T-helper 17 cell (primary cell): ENCODE data around the gene IFT22. TPM values are rescaled to one million over a fixed set of nuclear protein-coding genes. Genes with fewer than 3 reads are reported as not detected.

Source experiments
- ATAC-seq: fragments of 150-1000 bp; cut with Tn5 transposase; 2 replicates; pipeline ENCODE4 v1.10.0; 2021; ENCODE audit warnings: mild to moderate bottlenecking, moderate library complexity
- DNase-seq, 3 donors: peaks; one replicate each; pipeline versions ENCODE4 v3.0.0 to v3.0.0-alpha.2; 2020 to 2021
- H3K9me3 ChIP-seq: one replicate; pipeline ENCODE4 v1.7.0; 2013; ENCODE audit warnings: low read length, mild to moderate bottlenecking; ENCODE audit not compliant: control insufficient read depth, poor library complexity, severe bottlenecking
- H3K27ac Mint-ChIP-seq: one replicate; pipeline ENCODE4 v1.8.0; 2022; ENCODE audit warnings: mild to moderate bottlenecking, moderate library complexity, mixed read lengths
- H3K27me3 Mint-ChIP-seq: one replicate; pipeline ENCODE4 v1.8.0; 2022; ENCODE audit warnings: mixed read lengths
- H3K36me3 Mint-ChIP-seq: one replicate; pipeline ENCODE4 v1.8.0; 2022; ENCODE audit warnings: low read depth, mixed read lengths
- H3K4me1 Mint-ChIP-seq: one replicate; pipeline ENCODE4 v1.8.0; 2022; ENCODE audit warnings: mild to moderate bottlenecking, mixed read lengths
- H3K4me3 Mint-ChIP-seq: one replicate; pipeline ENCODE4 v1.8.0; 2022; ENCODE audit warnings: mild to moderate bottlenecking, moderate library complexity, mixed read lengths
- total RNA-seq, 4 donors: library from RNA in 2 of 4; stranded (reverse) in 2 of 4; gene quantifications; one replicate each; pipeline ENCODE4 v1.2.3 and lab custom pipeline; 2022 to 2026

Gene IFT22
- total RNA-seq, 2 donors from 2014 or later = 5.2 to 6.0 TPM

- no peak overlapping the region for H3K4me3 Mint-ChIP-seq
- no peak for DNase-seq
- peaks cover 10% of the 10 kb centered on the region for H3K27me3 Mint-ChIP-seq
- no peak for ATAC-seq
- H3K36me3 Mint-ChIP-seq = no peaks in the 10 kb centered on the region
- H3K9me3 ChIP-seq = no peaks in the 10 kb centered on the region
- H3K27ac Mint-ChIP-seq = no peak overlapping the region
- H3K4me1 Mint-ChIP-seq = peaks cover 2% of the 10 kb centered on the region
These were observed 25.9 kb upstream of the IFT22 start for GRCh38 chr7:101347477-101347876.

- H3K4me3 Mint-ChIP-seq = no peak overlapping the region
- no peaks in the 10 kb centered on the region for H3K9me3 ChIP-seq
- H3K4me1 Mint-ChIP-seq = no peaks in the 10 kb centered on the region
- H3K36me3 Mint-ChIP-seq = peaks cover 2% of the 10 kb centered on the region
- DNase-seq (no peak), ATAC-seq (no peak)
- H3K27me3 Mint-ChIP-seq = peaks cover 13% of the 10 kb centered on the region
- no peak overlapping the region for H3K27ac Mint-ChIP-seq
These were observed 21.3 kb upstream of the IFT22 start for GRCh38 chr7:101342892-101343291.

- no peak for DNase-seq
- H3K9me3 ChIP-seq = no peaks in the 10 kb centered on the region
- H3K36me3 Mint-ChIP-seq = peaks cover 2% of the 10 kb centered on the region
- no peak overlapping the region for H3K27ac Mint-ChIP-seq
- H3K4me3 Mint-ChIP-seq = no peak overlapping the region
- H3K4me1 Mint-ChIP-seq = no peaks in the 10 kb centered on the region
- no peak for ATAC-seq
- H3K27me3 Mint-ChIP-seq = peaks cover 17% of the 10 kb centered on the region
These were observed 18.8 kb upstream of the IFT22 start for GRCh38 chr7:101340379-101340778.

- Mint-ChIP-seq H3K4me3 (no peak overlapping the region), H3K4me1 (no peaks in the 10 kb centered on the region), H3K27ac (no peak overlapping the region), H3K36me3 (no peaks in the 10 kb centered on the region), H3K27me3 (peaks cover 4% of the 10 kb centered on the region)
- DNase-seq (no peak), ATAC-seq (no peak)
- no peaks in the 10 kb centered on the region for H3K9me3 ChIP-seq
These were observed 12.3 kb upstream of the IFT22 start for GRCh38 chr7:101333912-101334311.

- H3K4me3 Mint-ChIP-seq = no peak overlapping the region
- no peaks in the 10 kb centered on the region for H3K36me3 Mint-ChIP-seq
- no peak overlapping the region for H3K27ac Mint-ChIP-seq
- no peaks in the 10 kb centered on the region for H3K4me1 Mint-ChIP-seq
- H3K9me3 ChIP-seq = no peaks in the 10 kb centered on the region
- ATAC-seq (no peak), DNase-seq (no peak)
- H3K27me3 Mint-ChIP-seq = peaks cover 9% of the 10 kb centered on the region
These were observed 10.4 kb upstream of the IFT22 start for GRCh38 chr7:101332026-101332425.

- Mint-ChIP-seq H3K27me3 (peaks cover 5% of the 10 kb centered on the region), H3K4me3 (no peak overlapping the region), H3K36me3 (no peaks in the 10 kb centered on the region), H3K27ac (no peak overlapping the region), H3K4me1 (no peaks in the 10 kb centered on the region)
- DNase-seq (no peak), ATAC-seq (no peak)
- no peaks in the 10 kb centered on the region for H3K9me3 ChIP-seq
These were observed 8.4 kb upstream of the IFT22 start for GRCh38 chr7:101330011-101330484.

GRCh38 chr7:101328159-101328558 lies 6.5 kb upstream of the IFT22 start:
- Mint-ChIP-seq H3K36me3 (no peaks in the 10 kb centered on the region), H3K27ac (no peak overlapping the region), H3K27me3 (peaks cover 5% of the 10 kb centered on the region), H3K4me3 (no peak overlapping the region), H3K4me1 (no peaks in the 10 kb centered on the region)
- no peaks in the 10 kb centered on the region for H3K9me3 ChIP-seq
- no peak for ATAC-seq
- DNase-seq = no peak

GRCh38 chr7:101319401-101319800 lies 2.2 kb downstream of the IFT22 start:
- H3K4me3 Mint-ChIP-seq = no peak overlapping the region

GRCh38 chr7:101315336-101315735 lies 6.3 kb downstream of the IFT22 start:
- no peaks in the 10 kb centered on the region for H3K9me3 ChIP-seq
- H3K27me3 Mint-ChIP-seq = no peaks in the 10 kb centered on the region
- H3K4me3 Mint-ChIP-seq = no peak overlapping the region
- ATAC-seq = peak; percentile 40
- peaks cover 2% of the 10 kb centered on the region for H3K4me1 Mint-ChIP-seq
- no peaks in the 10 kb centered on the region for H3K36me3 Mint-ChIP-seq
- peak in 1 of 3 donors; percentile 39 for DNase-seq
- H3K27ac Mint-ChIP-seq = no peak overlapping the region

More at GRCh38 chr7:101319401-101319800, 2.2 kb downstream of the IFT22 start:
- DNase-seq (no peak), ATAC-seq (no peak)
- Mint-ChIP-seq H3K4me1 (peaks cover 16% of the 10 kb centered on the region), H3K36me3 (no peaks in the 10 kb centered on the region), H3K27ac (no peak overlapping the region), H3K27me3 (no peaks in the 10 kb centered on the region)
- no peaks in the 10 kb centered on the region for H3K9me3 ChIP-seq

- peak; percentile 52 for ATAC-seq
- no peak for DNase-seq
- Mint-ChIP-seq H3K27me3 (peaks cover 36% of the 10 kb centered on the region), H3K36me3 (peaks cover 3% of the 10 kb centered on the region), H3K4me3 (peak overlapping the region; percentile 91), H3K4me1 (peaks cover 3% of the 10 kb centered on the region), H3K27ac (no peak overlapping the region)
- no peaks in the 10 kb centered on the region for H3K9me3 ChIP-seq
These were observed 13.1 kb downstream of the IFT22 start for GRCh38 chr7:101308245-101309085.

- no peaks in the 10 kb centered on the region for H3K9me3 ChIP-seq
- peaks cover 3% of the 10 kb centered on the region for H3K36me3 Mint-ChIP-seq
- no peak for DNase-seq
These were observed 15.3 kb downstream of the IFT22 start for GRCh38 chr7:101306307-101306706.

GRCh38 chr7:101303102-101303701 lies 18.4 kb downstream of the IFT22 start:
- no peak overlapping the region for H3K27ac Mint-ChIP-seq
- DNase-seq (no peak), ATAC-seq (no peak)
- H3K36me3 Mint-ChIP-seq = peaks cover 3% of the 10 kb centered on the region
- H3K4me3 Mint-ChIP-seq = no peak overlapping the region
- peaks cover 34% of the 10 kb centered on the region for H3K27me3 Mint-ChIP-seq
- H3K9me3 ChIP-seq = peaks cover 5% of the 10 kb centered on the region
- H3K4me1 Mint-ChIP-seq = peaks cover 2% of the 10 kb centered on the region

More at GRCh38 chr7:101306307-101306706, 15.3 kb downstream of the IFT22 start:
- H3K27me3 Mint-ChIP-seq = peaks cover 39% of the 10 kb centered on the region
- ATAC-seq = no peak
- no peak overlapping the region for H3K4me3 Mint-ChIP-seq
- H3K4me1 Mint-ChIP-seq = peaks cover 3% of the 10 kb centered on the region
- H3K27ac Mint-ChIP-seq = no peak overlapping the region

- peaks cover 5% of the 10 kb centered on the region for H3K9me3 ChIP-seq
- peaks cover 5% of the 10 kb centered on the region for H3K36me3 Mint-ChIP-seq
- H3K27ac Mint-ChIP-seq = no peak overlapping the region
- H3K4me1 Mint-ChIP-seq = peaks cover 2% of the 10 kb centered on the region
- ATAC-seq = no peak
- peaks cover 35% of the 10 kb centered on the region for H3K27me3 Mint-ChIP-seq
- no peak for DNase-seq
- no peak overlapping the region for H3K4me3 Mint-ChIP-seq
These were observed 18.9 kb downstream of the IFT22 start for GRCh38 chr7:101302641-101303101.
